IPS-15b (cell line): ENCODE measurements around the gene ASCC3.
"Not testable (repeated sequence)": the region's sequence is repeated elsewhere in the genome, so short reads cannot be mapped to it uniquely, and the experiment has no call there.

Experiments
- H3K27me3 ChIP-seq: one replicate; pipeline ENCODE4 v1.6.1; 2013; ENCODE audit warnings: low read length; ENCODE audit not compliant: control insufficient read depth, insufficient read depth
- H3K36me3 ChIP-seq: one replicate; pipeline ENCODE4 v1.6.1; 2013; ENCODE audit warnings: low read length; ENCODE audit not compliant: control insufficient read depth, insufficient read depth
- H3K4me1 ChIP-seq: one replicate; pipeline ENCODE4 v1.6.1; 2013; ENCODE audit warnings: mild to moderate bottlenecking, low read length; ENCODE audit not compliant: control insufficient read depth, insufficient read depth
- H3K4me3 ChIP-seq: one replicate; pipeline ENCODE4 v1.5.1; 2013; ENCODE audit warnings: low read depth, low read length
- H3K9ac ChIP-seq: one replicate; pipeline ENCODE4 v1.6.1; 2013; ENCODE audit warnings: low read depth, mild to moderate bottlenecking, low read length
- H3K9me3 ChIP-seq: one replicate; pipeline ENCODE4 v1.6.1; 2013; ENCODE audit warnings: mild to moderate bottlenecking, low read length; ENCODE audit not compliant: control insufficient read depth, insufficient read depth

Gene ASCC3

DNA sequence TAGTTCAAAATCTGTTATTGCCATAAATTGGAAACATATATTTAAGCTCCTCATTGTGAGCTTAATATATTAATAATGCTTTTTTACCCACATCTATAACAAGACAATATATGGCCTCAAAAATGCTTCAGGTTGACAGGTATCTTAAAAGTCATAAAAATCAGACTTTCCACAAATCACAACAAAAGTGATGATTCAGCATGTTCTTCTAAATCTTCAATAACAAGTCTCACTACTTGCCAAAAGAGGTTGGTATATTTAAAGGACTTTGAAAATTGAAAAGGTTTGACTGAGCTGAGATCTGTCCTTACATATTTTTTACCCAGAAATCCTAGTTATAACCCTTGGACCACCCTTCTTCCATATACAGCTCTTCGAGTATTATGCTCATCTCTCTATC is 41.7 kb downstream of the ASCC3 start:
- no peaks in the 10 kb centered on the region for H3K27me3 ChIP-seq
- no peaks in the 10 kb centered on the region for H3K36me3 ChIP-seq
- H3K4me1 ChIP-seq: peaks cover 5% of the 10 kb centered on the region
- no peak overlapping the region for H3K4me3 ChIP-seq
- H3K9ac ChIP-seq: no peak overlapping the region
- H3K9me3 ChIP-seq: no peaks in the 10 kb centered on the region

DNA sequence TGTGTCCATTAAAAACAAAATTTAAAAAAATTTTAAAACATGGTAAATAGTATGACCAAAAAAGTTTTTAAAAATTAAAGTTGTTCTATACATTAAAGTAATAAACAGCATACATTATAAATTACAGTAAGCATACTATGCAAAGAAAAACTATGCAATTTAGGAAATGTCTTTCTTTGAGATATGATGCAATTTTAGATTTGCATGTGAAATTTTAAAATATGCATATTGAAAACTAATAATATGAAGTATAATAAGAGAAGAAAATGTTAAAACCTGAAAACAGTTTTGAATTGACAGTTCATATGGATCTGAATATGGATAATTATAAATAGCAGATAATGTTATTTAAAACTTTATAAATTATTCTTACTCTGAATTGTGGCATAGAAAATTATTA is 43.1 kb downstream of the ASCC3 start:
- H3K9ac ChIP-seq: no peak overlapping the region
- no peaks in the 10 kb centered on the region for H3K36me3 ChIP-seq
- no peak overlapping the region for H3K4me3 ChIP-seq
- peaks cover 5% of the 10 kb centered on the region for H3K4me1 ChIP-seq
- no peaks in the 10 kb centered on the region for H3K9me3 ChIP-seq
- H3K27me3 ChIP-seq: no peaks in the 10 kb centered on the region

DNA sequence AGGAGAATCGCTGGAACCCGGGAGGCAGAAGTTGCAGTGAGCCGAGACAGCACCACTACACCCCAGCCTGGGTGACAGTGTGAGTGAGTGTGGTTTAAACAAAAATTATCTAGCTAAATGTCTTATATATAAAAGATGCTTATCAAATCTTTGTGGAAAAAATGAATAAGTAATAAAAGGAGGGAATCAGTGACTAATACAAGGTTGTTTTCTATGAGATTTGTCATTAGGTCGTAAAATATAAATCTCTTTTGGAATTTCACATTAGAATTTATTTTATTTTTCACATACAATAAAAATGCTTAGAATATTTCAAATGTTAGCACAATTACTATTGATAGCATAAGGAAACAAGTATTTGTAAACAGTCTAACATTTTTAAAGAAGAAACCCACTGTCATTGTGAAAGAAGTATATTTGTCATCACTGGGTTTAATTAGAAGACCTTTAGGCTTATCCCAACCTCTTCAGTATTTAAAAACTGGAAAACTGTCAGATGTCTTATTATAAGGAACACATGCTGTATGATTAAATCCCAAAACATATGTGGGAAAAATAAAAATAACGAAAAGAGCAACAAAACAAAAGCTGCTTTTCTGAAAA is 47.1 kb downstream of the ASCC3 start:
- H3K9me3 ChIP-seq: no peaks in the 10 kb centered on the region
- H3K4me3 ChIP-seq: no peak overlapping the region
- no peaks in the 10 kb centered on the region for H3K27me3 ChIP-seq
- H3K36me3 ChIP-seq: no peaks in the 10 kb centered on the region
- no peak overlapping the region for H3K9ac ChIP-seq
- no peaks in the 10 kb centered on the region for H3K4me1 ChIP-seq

DNA sequence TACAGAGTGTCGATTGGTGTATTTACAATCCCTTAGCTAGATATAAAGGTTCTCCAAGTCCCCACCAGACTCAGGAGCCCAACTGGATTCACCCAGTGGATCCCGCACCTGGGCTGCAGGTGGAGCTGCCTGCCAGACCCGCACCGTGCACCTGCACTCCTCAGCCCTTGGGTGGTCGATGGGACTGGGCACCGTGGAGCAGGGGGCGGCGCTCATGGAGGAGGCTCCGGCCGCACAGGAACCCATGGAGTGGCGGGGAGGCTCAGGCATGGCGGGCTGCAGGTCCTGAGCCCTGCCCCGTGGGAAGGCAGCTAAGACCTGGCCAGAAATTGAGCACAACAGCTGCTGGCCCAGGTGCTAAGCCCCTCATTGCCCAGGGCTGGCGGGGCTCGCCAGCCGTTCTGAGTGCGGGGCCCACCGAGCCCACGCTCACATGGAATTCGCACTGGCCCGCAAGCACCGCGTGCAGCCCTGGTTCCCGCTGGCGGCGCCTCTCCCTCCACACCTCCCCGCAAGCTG is 52.0 kb downstream of the ASCC3 start:
- H3K9me3 ChIP-seq, H3K36me3 ChIP-seq, H3K4me3 ChIP-seq, H3K27me3 ChIP-seq, H3K9ac ChIP-seq, H3K4me1 ChIP-seq: not testable (repeated sequence)

DNA sequence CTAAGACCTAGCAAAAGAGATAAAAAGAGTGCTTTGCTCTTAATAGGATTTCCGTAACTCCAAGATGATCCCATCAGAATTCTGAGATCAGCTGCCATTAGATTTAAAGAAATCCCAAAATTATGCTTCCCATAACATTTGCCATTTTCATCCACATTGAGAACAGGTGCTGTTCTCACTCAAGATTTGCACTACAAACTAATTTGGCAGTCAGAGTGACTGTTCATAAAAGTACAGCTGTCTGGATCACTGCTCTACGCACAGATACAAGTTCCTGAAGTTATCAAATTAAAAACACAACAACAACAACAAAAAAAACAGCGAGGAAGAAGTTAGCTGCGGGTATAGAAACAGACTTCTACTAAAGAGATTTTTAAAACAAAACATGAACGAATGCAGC is 58.1 kb downstream of the ASCC3 start:
- Histone ChIP-seq H3K9ac (no peak overlapping the region), H3K4me1 (no peaks in the 10 kb centered on the region), H3K36me3 (no peaks in the 10 kb centered on the region), H3K9me3 (no peaks in the 10 kb centered on the region), H3K27me3 (no peaks in the 10 kb centered on the region), H3K4me3 (no peak overlapping the region)

DNA sequence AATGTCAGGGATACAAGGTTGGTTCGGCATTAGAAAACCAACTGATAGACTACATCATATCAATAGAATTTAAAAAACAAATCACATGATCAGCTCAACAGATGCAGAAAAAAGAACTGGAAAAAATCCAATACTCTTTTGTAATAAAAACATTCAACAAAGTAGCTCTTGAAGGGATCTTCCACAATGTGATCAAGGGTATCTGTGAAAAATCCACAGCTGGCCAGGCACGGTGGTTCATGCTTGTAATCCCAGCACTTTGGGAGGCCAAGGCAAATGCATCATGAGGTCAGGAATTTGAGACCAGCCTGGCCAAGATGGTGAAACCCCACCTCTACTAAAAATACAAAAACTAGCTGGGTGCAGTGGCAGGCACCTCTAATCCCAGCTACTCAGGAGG is 63.1 kb downstream of the ASCC3 start:
- Histone ChIP-seq H3K36me3 (no peaks in the 10 kb centered on the region), H3K4me3 (no peak overlapping the region), H3K27me3 (no peaks in the 10 kb centered on the region), H3K9me3 (no peaks in the 10 kb centered on the region), H3K9ac (no peak overlapping the region), H3K4me1 (no peaks in the 10 kb centered on the region)

DNA sequence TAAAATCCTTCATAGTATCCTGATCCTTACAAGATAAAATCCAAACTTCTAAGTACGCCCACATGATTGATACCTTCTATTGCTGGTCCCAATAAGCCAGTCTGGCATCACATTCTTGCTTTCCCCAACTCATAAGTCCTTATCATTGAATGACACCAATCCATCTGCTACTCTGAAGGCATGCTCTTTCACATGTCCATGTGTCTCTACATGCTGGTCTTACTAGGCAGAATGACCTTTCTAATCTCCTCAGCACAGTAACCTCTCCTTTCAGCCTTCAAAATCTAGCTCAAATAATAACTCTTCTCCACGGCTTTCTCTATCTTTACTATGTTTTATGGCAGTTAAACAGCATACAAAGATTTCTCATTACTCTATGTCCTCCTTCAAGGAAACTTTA is 71.1 kb downstream of the ASCC3 start:
- Histone ChIP-seq H3K4me1 (no peaks in the 10 kb centered on the region), H3K9ac (no peak overlapping the region), H3K4me3 (no peak overlapping the region), H3K9me3 (no peaks in the 10 kb centered on the region), H3K27me3 (no peaks in the 10 kb centered on the region), H3K36me3 (no peaks in the 10 kb centered on the region)

DNA sequence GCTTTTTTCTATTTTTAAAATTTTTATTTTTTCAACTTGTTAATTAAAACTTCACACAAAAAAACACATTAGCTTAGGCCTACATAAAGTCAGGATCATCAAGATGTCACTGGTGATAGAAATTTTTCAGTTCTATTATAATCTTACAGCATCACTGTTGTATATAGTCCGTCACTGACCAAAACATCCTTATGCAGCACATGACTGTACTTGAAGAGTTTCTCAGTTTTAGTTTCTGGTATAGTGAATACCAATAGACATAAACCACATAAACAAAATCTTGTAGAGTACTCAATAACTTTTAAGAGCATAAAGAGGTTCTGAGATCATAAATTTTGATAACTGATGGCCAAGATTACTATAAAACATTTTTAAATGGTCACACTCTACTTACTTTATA is 71.8 kb downstream of the ASCC3 start:
- H3K9me3 ChIP-seq: no peaks in the 10 kb centered on the region
- H3K4me3 ChIP-seq: no peak overlapping the region
- H3K9ac ChIP-seq: no peak overlapping the region

DNA sequence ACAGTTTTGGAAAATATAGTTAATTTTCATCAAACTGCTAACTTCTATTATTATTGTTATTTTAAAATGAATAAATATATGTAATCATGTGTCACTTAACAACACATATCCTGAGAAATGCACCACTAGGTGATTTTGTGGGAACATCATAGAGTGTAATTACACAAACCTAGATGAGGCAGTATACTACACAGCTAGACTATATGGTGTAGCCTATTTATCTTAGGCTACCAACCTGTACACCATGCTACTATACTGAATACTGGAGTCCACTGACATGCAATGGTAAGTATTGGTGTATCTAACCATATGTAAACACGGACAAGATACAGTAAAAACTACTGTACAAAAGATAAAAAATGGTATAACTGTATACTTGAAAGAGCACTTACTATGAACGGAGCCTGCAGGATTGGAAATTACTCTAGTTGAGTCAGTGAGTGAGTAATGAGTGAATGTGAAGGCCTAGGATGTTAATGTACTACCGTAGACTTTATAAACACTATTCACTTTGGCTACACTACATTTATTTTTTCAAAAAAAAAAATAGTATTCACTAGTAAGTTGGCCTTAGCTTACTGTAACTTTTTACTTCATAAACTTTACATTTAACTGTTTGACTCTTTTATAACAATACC is 72.4 kb downstream of the ASCC3 start:
- no peaks in the 10 kb centered on the region for H3K36me3 ChIP-seq
- no peaks in the 10 kb centered on the region for H3K4me1 ChIP-seq
- no peaks in the 10 kb centered on the region for H3K9me3 ChIP-seq
- H3K9ac ChIP-seq: no peak overlapping the region
- H3K27me3 ChIP-seq: no peaks in the 10 kb centered on the region
- H3K4me3 ChIP-seq: no peak overlapping the region

More for the DNA sequence above, 71.8 kb downstream of the ASCC3 start:
- no peaks in the 10 kb centered on the region for H3K4me1 ChIP-seq
- no peaks in the 10 kb centered on the region for H3K36me3 ChIP-seq
- no peaks in the 10 kb centered on the region for H3K27me3 ChIP-seq

DNA sequence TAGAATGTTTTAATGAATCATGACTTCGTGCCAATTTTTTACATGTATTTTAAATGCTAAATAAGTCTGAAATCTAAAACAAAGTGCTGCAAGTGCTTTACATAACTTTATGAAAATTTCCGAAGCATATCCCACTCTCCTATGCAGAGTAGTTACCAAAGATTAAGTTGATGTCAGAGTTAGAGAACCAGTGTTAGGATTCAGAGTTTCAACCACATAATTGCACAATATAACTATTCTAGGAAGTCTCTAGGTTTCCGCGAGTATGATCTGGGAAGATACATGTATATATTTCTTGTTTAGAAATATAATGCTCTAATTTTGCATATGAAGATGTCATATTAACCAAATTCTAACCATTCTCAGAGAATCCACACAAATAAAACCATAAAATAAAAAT is 74.8 kb downstream of the ASCC3 start:
- H3K9me3 ChIP-seq: no peaks in the 10 kb centered on the region
- H3K4me1 ChIP-seq: no peaks in the 10 kb centered on the region
- no peak overlapping the region for H3K9ac ChIP-seq
- H3K27me3 ChIP-seq: no peaks in the 10 kb centered on the region
- H3K36me3 ChIP-seq: no peaks in the 10 kb centered on the region
- H3K4me3 ChIP-seq: no peak overlapping the region

DNA sequence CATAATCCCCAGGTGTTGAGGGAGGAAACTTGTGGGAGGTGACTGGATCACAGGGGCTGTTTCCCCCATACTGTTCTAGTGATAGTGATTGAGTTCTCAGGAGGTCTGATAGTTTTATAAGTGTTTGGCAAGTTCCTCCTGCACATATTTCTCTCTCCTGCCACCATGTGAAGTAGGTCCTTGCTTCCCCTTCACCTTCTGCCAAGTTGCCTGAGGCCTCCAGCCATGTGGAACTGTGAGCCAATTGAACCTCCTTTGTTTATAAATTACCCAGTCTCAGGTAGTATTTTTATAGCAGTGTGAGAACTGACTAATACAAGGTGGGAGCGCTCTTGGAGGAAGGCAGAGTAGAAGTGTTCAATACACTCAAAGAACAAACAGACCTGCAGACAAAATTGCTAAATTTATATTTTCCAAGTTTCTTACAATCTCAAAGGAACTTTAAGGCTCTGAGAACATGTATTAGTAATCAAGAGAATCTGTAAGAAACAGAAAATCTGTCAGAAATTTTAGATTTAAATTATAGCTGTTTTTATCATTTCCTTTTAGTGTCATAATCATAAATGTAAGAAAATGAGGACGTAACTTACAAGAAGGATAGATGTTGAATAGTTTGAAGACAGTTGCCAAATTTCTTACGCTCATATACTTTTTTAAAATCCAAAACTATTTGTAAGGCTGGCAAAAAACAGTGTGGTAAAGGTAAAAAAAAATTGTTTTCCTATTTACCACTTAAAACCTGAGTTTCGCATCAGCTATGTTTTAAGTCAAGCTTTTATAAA is 77.7 kb downstream of the ASCC3 start:
- Histone ChIP-seq H3K27me3 (no peaks in the 10 kb centered on the region), H3K9ac (no peak overlapping the region), H3K36me3 (no peaks in the 10 kb centered on the region), H3K4me3 (no peak overlapping the region), H3K9me3 (no peaks in the 10 kb centered on the region), H3K4me1 (no peaks in the 10 kb centered on the region)

DNA sequence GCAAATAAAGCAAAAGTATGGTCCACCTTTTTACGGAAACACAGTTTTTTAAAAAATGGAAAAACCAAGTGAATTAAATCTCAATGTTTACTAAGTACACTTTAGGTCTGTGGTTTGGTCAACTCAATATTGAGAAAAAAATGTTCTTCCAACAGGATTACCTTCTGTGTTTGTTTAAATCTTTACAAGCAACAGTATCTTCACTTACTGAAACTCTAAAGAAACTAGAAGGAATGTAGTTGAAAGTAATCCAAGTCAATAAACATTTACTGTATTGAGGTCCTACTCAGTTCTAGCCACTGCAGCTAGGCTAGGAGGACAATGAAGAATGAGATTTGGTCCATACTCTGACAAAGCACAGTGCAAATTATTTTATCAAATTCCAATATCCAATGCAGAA is 80.1 kb downstream of the ASCC3 start:
- Histone ChIP-seq H3K4me1 (no peaks in the 10 kb centered on the region), H3K9me3 (no peaks in the 10 kb centered on the region), H3K9ac (no peak overlapping the region), H3K4me3 (no peak overlapping the region), H3K36me3 (no peaks in the 10 kb centered on the region), H3K27me3 (no peaks in the 10 kb centered on the region)
